Measurements from ENCODE around the gene SCML2.
"Not testable (repeated sequence)": the region's sequence is repeated elsewhere in the genome, so short reads cannot be mapped to it uniquely, and the experiment has no call there.

Gene SCML2

DNA sequence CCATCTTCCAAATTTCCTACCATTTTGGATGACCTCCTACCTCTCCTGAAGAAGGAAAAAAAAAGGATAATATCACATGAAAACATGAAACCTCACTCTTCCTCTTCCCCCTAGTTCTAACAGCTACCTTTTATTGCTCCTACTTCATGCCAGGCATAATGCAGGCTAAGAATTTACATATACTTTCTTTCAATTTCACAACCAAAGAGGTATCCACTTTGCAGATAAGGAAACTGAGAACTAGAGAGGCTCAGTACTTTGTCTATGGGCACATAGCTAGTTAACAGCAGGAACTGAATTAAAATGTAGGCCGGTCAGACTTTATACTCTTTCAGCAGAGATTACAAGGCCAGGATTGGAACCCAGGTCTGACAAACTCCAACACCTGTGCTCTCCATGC, 99.4 kb downstream of the SCML2 start:
- no peak for DNase-seq

DNA sequence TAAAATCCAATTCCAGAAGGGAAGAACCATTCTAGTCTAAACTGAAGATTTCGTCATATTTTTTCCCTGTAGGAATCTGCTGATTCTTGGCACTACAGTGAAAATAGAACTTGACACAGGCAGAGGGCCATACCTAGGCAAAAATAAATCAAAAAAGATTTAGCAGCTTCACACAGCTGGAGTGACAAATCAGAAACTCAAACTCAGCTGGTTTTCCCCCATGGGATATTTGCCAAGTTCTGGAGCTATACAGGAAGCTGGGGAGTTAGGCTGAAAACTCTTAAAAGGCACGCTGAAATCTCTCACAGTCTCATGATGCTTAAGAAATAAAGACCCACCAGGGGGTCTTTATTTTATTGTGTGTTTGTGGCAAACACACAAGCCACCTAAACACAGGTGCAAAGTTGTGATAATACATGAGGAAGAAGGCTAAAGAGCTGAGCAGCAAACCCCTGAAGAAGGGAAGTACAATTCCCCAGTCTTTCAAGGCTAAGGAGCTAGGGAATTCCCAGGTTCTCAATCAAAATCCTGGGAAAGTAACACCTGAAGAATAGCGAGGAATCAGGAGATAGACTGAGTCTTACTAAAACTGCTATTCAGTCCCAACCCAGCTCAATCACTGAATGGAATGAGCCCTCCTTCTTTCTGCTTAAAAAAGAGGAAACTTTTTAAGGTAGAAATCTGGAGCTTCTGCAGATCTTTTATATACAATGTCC, 101.7 kb downstream of the SCML2 start:
- DNase-seq: no peak

DNA sequence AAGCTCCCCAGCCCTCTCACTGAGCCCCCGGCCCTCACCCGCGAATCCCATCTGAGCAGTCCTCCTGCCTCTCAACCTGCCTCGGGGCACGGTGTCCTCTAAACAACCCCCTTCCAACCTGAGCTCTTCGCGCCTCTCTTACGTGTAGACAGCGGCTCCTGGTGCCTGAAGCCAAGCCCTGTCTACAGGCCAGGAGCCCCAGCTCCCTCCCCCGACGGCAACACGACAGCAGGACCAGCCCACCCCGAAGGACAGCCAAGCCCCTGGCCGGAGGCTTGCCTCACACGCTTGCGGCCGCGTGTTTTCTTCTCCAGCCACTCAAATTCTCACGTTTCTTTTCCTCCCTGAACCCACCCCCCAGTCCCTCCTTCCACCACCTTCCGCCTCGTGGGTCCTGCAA, 124.8 kb downstream of the SCML2 start:
- not testable (repeated sequence) for DNase-seq

DNA sequence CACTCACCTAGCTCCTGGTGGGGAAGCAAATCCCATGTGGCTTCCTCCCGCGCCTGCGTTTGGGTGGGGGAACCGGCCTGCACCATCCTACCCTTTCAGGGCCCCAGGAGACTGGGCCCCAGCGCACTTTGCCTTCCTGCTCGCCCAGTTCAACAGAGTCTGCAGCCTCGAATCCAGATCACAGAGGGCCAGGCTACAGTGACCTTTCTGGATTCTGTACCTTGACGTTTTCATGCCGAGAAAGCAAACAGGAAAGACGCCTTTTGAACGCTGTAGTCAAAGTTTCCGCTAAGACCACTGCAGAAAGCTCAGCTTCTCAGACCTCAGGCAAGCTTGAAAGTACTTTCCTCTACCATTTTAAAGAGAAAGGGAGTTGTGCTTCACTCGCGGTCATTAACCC, 126.4 kb downstream of the SCML2 start:
- no peak for DNase-seq

- no peak for DNase-seq
Observed at GRCh38 chrX:18227458-18227857, 127.0 kb downstream of the SCML2 start.

DNA sequence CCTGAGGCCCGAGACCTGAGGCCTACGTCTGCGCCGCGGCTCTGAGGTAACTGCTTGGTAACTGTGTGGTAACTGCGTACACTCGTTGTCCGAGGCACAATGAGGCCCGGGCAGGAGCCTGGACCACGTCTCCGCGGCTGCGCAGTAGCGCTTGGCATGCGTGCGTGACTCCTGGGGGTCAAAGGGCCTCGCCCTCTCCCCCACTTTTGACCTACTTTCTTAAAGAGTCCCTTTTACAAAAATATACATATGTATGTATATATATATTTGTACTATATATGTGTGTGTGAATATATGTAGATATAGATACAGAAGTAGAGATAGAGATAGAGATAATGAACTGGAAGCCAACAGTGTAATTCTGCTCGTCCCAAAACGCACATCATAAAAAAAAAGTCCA, 133.7 kb downstream of the SCML2 start, which contains the start of gene BEND2:
Gene BEND2, minus strand, starts transcription at position 101 of the 400 bp plus-strand sequence. CDS start 136 bp downstream, outside the sequence.
- no peak for DNase-seq

GRCh38 chrX:18210470-18210869, 144.0 kb downstream of the SCML2 start:
- no peak for DNase-seq

DNA sequence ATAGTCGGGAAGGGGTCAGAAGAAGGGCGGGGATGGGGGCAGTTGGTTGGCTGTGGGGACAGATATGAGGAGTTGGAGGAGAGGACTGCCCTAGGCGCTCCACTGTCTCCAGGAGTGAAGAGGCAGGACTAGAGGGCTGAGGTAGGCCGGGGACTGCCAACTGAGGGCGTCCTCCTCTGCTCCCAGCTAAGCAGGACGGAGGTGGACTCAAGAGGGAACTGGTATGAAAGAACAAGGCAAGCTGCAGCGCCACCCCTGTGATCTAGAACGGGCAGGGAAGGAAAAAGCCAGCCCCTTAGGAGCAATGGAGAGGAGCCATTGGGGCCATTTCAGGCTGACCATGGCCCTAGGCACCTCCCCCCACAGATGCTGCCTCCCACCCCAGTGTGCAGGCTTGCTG, 147.8 kb downstream of the SCML2 start:
- no peak for DNase-seq

DNA sequence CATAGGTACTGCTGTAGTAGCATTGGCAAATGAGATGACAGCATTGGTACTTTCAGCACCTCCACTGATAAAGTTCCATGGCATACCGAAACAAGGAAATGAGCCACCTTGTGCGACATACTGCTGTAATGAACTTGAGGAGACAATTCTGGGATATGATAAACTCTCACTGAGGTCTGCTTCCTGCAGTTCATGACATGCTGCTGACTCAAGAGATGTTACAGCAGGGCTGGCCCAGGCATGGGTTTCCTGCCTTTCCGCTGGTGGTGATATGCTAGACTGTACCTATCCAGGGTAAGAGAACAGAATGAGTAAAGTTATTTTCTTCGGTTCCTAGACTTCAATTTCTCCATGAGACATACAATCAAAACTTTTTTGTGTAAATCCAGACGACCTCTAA, 150.9 kb downstream of the SCML2 start:
- no peak for DNase-seq

- DNase-seq: no peak
Observed at GRCh38 chrX:18194688-18195087, 159.8 kb downstream of the SCML2 start.

Measured in CD4-positive, alpha-beta T cell treated with Interleukin-17A for 1 hour (primary cell).